HepG2 (cell line): ENCODE results near the gene TCF7L2. TPM values are rescaled to one million over a fixed set of nuclear protein-coding genes. Genes with fewer than 3 reads are reported as not detected.

ENCODE experiments used
- ARNT ChIP-seq: fragments of 450-650 bp; IDR thresholded peaks from 2 replicates; pipeline ENCODE4 v1.6.1; 2017
- CENPT ChIP-seq: sonication (generic); formaldehyde crosslinking; IDR thresholded peaks from 2 replicates; pipeline ENCODE4 v1.8.0; 2022; ENCODE audit warnings: low read depth, mild to moderate bottlenecking, moderate library complexity, missing genetic modification reagents
- CENPX ChIP-seq: sonication (generic); formaldehyde crosslinking; IDR thresholded peaks from 2 replicates; pipeline ENCODE4 v1.9.0; 2021; ENCODE audit warnings: mild to moderate bottlenecking, missing genetic modification reagents, moderate library complexity
- GMEB1 ChIP-seq: sonication (generic); formaldehyde crosslinking; IDR thresholded peaks from 2 replicates; pipeline ENCODE4 v1.5.1; 2020; ENCODE audit warnings: missing genetic modification reagents, mild to moderate bottlenecking, borderline replicate concordance
- ISL2 ChIP-seq: sonication (generic); formaldehyde crosslinking; IDR thresholded peaks from 2 replicates; pipeline ENCODE4 v1.5.0; 2020; ENCODE audit warnings: missing genetic modification reagents
- PAXIP1 ChIP-seq: sonication (generic); formaldehyde crosslinking; conservative IDR thresholded peaks from 2 replicates; pipeline ENCODE4 v1.4.0; 2020; ENCODE audit warnings: mild to moderate bottlenecking, missing genetic modification reagents, moderate library complexity
- REXO4 ChIP-seq: sonication (generic); formaldehyde crosslinking; IDR thresholded peaks from 2 replicates; pipeline ENCODE4 v1.8.0; 2022; ENCODE audit warnings: missing genetic modification reagents, mild to moderate bottlenecking, borderline replicate concordance
- TEAD2 ChIP-seq: sonication (generic); formaldehyde crosslinking; IDR thresholded peaks from 2 replicates; pipeline ENCODE4 v1.9.0; 2021; ENCODE audit warnings: missing genetic modification reagents
- ZFY ChIP-seq: sonication (generic); formaldehyde crosslinking; IDR thresholded peaks from 2 replicates; pipeline ENCODE4 v1.4.0; 2020; ENCODE audit warnings: missing genetic modification reagents
- ZNF263 ChIP-seq: sonication (generic); formaldehyde crosslinking; IDR thresholded peaks from 2 replicates; pipeline ENCODE4 v1.4.0; 2020; ENCODE audit warnings: missing genetic modification reagents
- polyA plus RNA-seq, 8 experiments: library from polyadenylated mRNA; depleted of rRNA in 3 of 8; stranded (reverse) in 7 of 8; unstranded in 1 of 8; fragments of >200 nt; fragmentation: Illumina TruSeq in 4 of 8; extraction: Trizol in 4 of 8; gene quantifications; 2 replicates each; pipeline versions ENCODE4 v1.2.1 to v1.2.3, GENCODE V29; 2011 to 2016; ENCODE audit warnings: low read depth in 4 of 8, missing spikeins in 1 of 8, mixed read lengths in 1 of 8; ENCODE audit not compliant: insufficient read depth in 1 of 8
- total RNA-seq, 5 experiments: library from RNA; depleted of rRNA; stranded (reverse); fragments of >200 nt; fragmentation: Illumina TruSeq; extraction: Trizol; gene quantifications; 2 replicates each; pipeline ENCODE4 v1.2.3, GENCODE V29; 2016; ENCODE audit warnings: low read depth in 1 of 5

Gene TCF7L2
- total and polyA plus RNA-seq, 2 of the 13 experiments (the other 11 are each of a cell fraction or from before 2014, with no cell fraction given) = 3.9 to 13.7 TPM

- TF ChIP-seq PAXIP1 (CRISPR knock-in tag) = peak; percentile 49
- TF ChIP-seq ARNT = no peak
- no peak for TF ChIP-seq TEAD2 (CRISPR knock-in tag)
- peak; percentile 94 for TF ChIP-seq ZNF263 (CRISPR knock-in tag)
- no peak for TF ChIP-seq REXO4
- no peak for TF ChIP-seq CENPT (CRISPR knock-in tag)
- no peak for TF ChIP-seq GMEB1 (CRISPR knock-in tag)
- TF ChIP-seq ZFY (CRISPR knock-in tag) = no peak
- TF ChIP-seq CENPX (CRISPR knock-in tag) = no peak
- peak; percentile 51; the same call in 1 of the 2 replicates for TF ChIP-seq ISL2 (CRISPR knock-in tag)
Measured at GRCh38 chr10:112969542-112969941, 19.5 kb downstream of the TCF7L2 start (continued).
